K562 (cell line): ENCODE data around the gene CAMP. TPM values are rescaled to one million over a fixed set of nuclear protein-coding genes. Genes with fewer than 3 reads are reported as not detected.

Source experiments
- ATAC-seq: fragments of 200-7000 bp; cut with Tn5 transposase; 3 replicates; pipeline ENCODE4 v1.9.1; 2020; ENCODE audit warnings: moderate library complexity
- BruUV-seq: library from RNA; stranded (reverse); fragments of 400-500 nt; replicated peaks from 2 replicates; lab custom pipeline; 2021; lab: Mats Ljungman, UMichigan
- CTCF ChIA-PET: fragments of 300-600 bp; formaldehyde crosslinking; extraction: SDS; loops from one replicate; lab custom pipeline; 2021; ENCODE audit warnings: low intra/inter-chr PET ratio; lab: Yijun Ruan, JAX
- POLR2A ChIA-PET: fragments of 300-600, 350-650 bp; sonication (Branson Sonifier 250); formaldehyde crosslinking; extraction: SDS; loops from one replicate; lab custom pipeline; 2021; ENCODE audit warnings: antibody characterized with exemption, inconsistent platforms; lab: Yijun Ruan, JAX
- DNase-seq, 4 experiments: peaks; one replicate each; pipeline versions ENCODE4 v3.0.0 to v3.0.0-alpha.2; 2011 to 2018; ENCODE audit warnings: low spot score in 3 of 4, mixed read lengths in 3 of 4; ENCODE audit errors: extremely low read depth in 1 of 4
- FAIRE-seq: peaks from 2 replicates; lab custom pipeline; 2011; peaks lifted over from hg19 to GRCh38; lab: Jason Lieb, UNC
- H2AFZ ChIP-seq: 2 replicates; pipeline ENCODE4 v1.6.0; 2011; ENCODE audit warnings: low read depth, low read length, control low read depth, inconsistent platforms
- H3K27ac ChIP-seq: fragments of 200-600 bp; 3 replicates; pipeline ENCODE4 v1.8.0; 2011; ENCODE audit warnings: low read depth, mild to moderate bottlenecking, control low read depth, inconsistent platforms, low read length, moderate library complexity, mixed read lengths; ENCODE audit errors: extremely low read depth
- H3K27me3 ChIP-seq, 2 experiments: fragments of 300-600 bp in 1 of 2; 2 replicates in 1 of 2; 3 replicates in 1 of 2; pipeline versions ENCODE4 v1.6.0 to v1.8.0; 2011; ENCODE audit warnings: inconsistent platforms in 2 of 2, low read length in 2 of 2, mild to moderate bottlenecking in 1 of 2, mixed read lengths in 1 of 2, moderate library complexity in 1 of 2; ENCODE audit not compliant: control insufficient read depth in 2 of 2, insufficient read depth in 2 of 2
- H3K36me3 ChIP-seq: fragments of 300-600 bp; 3 replicates; pipeline ENCODE4 v1.8.0; 2011; ENCODE audit warnings: mild to moderate bottlenecking, low read length, inconsistent platforms; ENCODE audit not compliant: control insufficient read depth, insufficient read depth
- H3K4me1 ChIP-seq, 2 experiments: fragments of 200-600 bp in 1 of 2; replicated peaks in 1 of 2; 2 replicates in 1 of 2; 3 replicates in 1 of 2; pipeline versions ENCODE4 v1.5.1 to v1.8.0; 2011; ENCODE audit warnings: inconsistent platforms in 2 of 2, low read length in 2 of 2, mild to moderate bottlenecking in 1 of 2, mixed read lengths in 1 of 2, moderate library complexity in 1 of 2; ENCODE audit not compliant: control insufficient read depth in 2 of 2, insufficient read depth in 2 of 2
- H3K4me2 ChIP-seq: 2 replicates; pipeline ENCODE4 v1.6.1; 2011; ENCODE audit warnings: low read length, control low read depth, inconsistent platforms, mixed read lengths; ENCODE audit not compliant: insufficient read depth
- H3K4me3 ChIP-seq: fragments of 200-600 bp; sonication (generic), shearing (Covaris generic); 2 replicates; pipeline ENCODE4 v1.5.1; 2016; ENCODE audit warnings: control low read depth, inconsistent platforms
- H3K79me2 ChIP-seq: fragments of 200-600 bp; 3 replicates; pipeline ENCODE4 v1.8.0; 2011; ENCODE audit warnings: low read length, inconsistent platforms; ENCODE audit not compliant: control insufficient read depth, insufficient read depth
- H3K9ac ChIP-seq, 2 experiments: 2 replicates each; pipeline versions ENCODE4 v1.6.0 to v1.6.1; 2011; ENCODE audit warnings: low read depth in 2 of 2, low read length in 2 of 2, control low read depth in 1 of 2, inconsistent platforms in 1 of 2, mild to moderate bottlenecking in 1 of 2, mixed read lengths in 1 of 2; ENCODE audit not compliant: insufficient read depth in 1 of 2
- H3K9me1 ChIP-seq: one replicate; pipeline ENCODE4 v1.6.0; 2011; ENCODE audit warnings: inconsistent platforms, mild to moderate bottlenecking, low read length, moderate library complexity; ENCODE audit not compliant: control insufficient read depth, insufficient read depth
- H3K9me3 ChIP-seq: replicated peaks from 2 replicates; pipeline ENCODE4 v1.5.1; 2011; ENCODE audit warnings: low read depth, low read length, inconsistent platforms; ENCODE audit not compliant: control insufficient read depth, insufficient read depth
- H4K20me1 ChIP-seq: replicated peaks from 2 replicates; pipeline ENCODE4 v1.6.1; 2011; ENCODE audit warnings: low read length, inconsistent platforms, mixed read lengths; ENCODE audit not compliant: control insufficient read depth, insufficient read depth
- ATF7 ChIP-seq: fragments of 450-650 bp; IDR thresholded peaks from 2 replicates; pipeline ENCODE4 v1.7.1; 2014; ENCODE audit warnings: mild to moderate bottlenecking, moderate library complexity
- BACH1 ChIP-seq: fragments of 200-800 bp; sonication (Bioruptor generic); IDR thresholded peaks from 2 replicates; pipeline ENCODE4 v1.6.1; 2016; ENCODE audit warnings: missing genetic modification characterization, missing compliant biosample characterization
- CC2D1A ChIP-seq: fragments of 450-650 bp; IDR thresholded peaks from 2 replicates; pipeline ENCODE4 v1.6.1; 2017; ENCODE audit warnings: mild to moderate bottlenecking
- CTCF ChIP-seq, 3 experiments: IDR thresholded peaks in 2 of 3; conservative IDR thresholded peaks in 1 of 3; 2 replicates each; pipeline ENCODE4 v1.5.1; 2011 to 2012; ENCODE audit warnings: low read length in 3 of 3, mild to moderate bottlenecking in 3 of 3, control low read depth in 2 of 3, improper control_type of control experiment in 1 of 3, inconsistent platforms in 1 of 3, low read depth in 1 of 3, mixed read lengths in 1 of 3, moderate library complexity in 1 of 3; ENCODE audit not compliant: insufficient read depth in 2 of 3
- DPF2 ChIP-seq: fragments of 450-650 bp; IDR thresholded peaks from 2 replicates; pipeline ENCODE4 v1.6.1; 2016
- MAZ ChIP-seq, 2 experiments: fragments of 450-650 bp in 1 of 2; sonication (generic) in 1 of 2; formaldehyde crosslinking; IDR thresholded peaks in 1 of 2; conservative IDR thresholded peaks in 1 of 2; 2 replicates each; pipeline versions ENCODE4 v1.4.0 to v1.5.0; 2020; ENCODE audit warnings: mild to moderate bottlenecking in 1 of 2, missing genetic modification reagents in 1 of 2
- SP2 ChIP-seq: IDR thresholded peaks from 2 replicates; pipeline ENCODE4 v1.6.1; 2011; ENCODE audit warnings: mild to moderate bottlenecking, low read depth, low read length, moderate library complexity; ENCODE audit not compliant: poor library complexity, severe bottlenecking; ENCODE audit errors: extremely low read depth
- USF1 ChIP-seq: sonication (generic); formaldehyde crosslinking; IDR thresholded peaks from 2 replicates; pipeline ENCODE4 v1.9.0; 2022; ENCODE audit warnings: mild to moderate bottlenecking, missing genetic modification reagents
- VEZF1 ChIP-seq: fragments of 200-800 bp; sonication (Bioruptor generic); IDR thresholded peaks from 2 replicates; pipeline ENCODE4 v1.6.1; 2017; ENCODE audit warnings: missing genetic modification characterization, missing compliant biosample characterization
- ZNF282 ChIP-seq: sonication (generic); formaldehyde crosslinking; IDR thresholded peaks from 2 replicates; pipeline ENCODE4 v1.8.1; 2023; ENCODE audit warnings: missing genetic modification reagents
- ZNF3 ChIP-seq: fragments of 250-450 bp; sonication (Bioruptor Pico); IDR thresholded peaks from 2 replicates; pipeline ENCODE4 v1.5.0; 2021; ENCODE audit warnings: mild to moderate bottlenecking, moderate library complexity
- WGBS: fragments of 100-300 bp; shearing (Covaris generic); methylation state at CpG from one replicate; pipeline ENCODE4 v1.1.6; 2016; ENCODE audit warnings: low coverage, mixed read lengths; ENCODE audit not compliant: insufficient coverage; ENCODE audit errors: missing lambda C conversion rate; 5-methylcytosine and 5-hydroxymethylcytosine counted together
- in situ Hi-C: fragments of 300-500 bp; cut with MboI; formaldehyde crosslinking; loops from 4 replicates; pipeline ENCODE4 v1.15.0; 2018; ENCODE audit warnings: inconsistent platforms, mixed read lengths
- intact Hi-C: fragments of 100-400 bp; cut with micrococcal nuclease; formaldehyde crosslinking; loops from 2 replicates; pipeline ENCODE4 v1.14.2; 2022
- polyA plus RNA-seq, 8 experiments: library from polyadenylated mRNA; depleted of rRNA in 4 of 8; stranded (reverse) in 5 of 8; unstranded in 3 of 8; fragments of >200 nt; fragmentation: Nextera tagmentation in 2 of 8; fragmentation: Illumina TruSeq in 1 of 8; extraction: Ambion mirVana in 2 of 8; extraction: Trizol in 1 of 8; gene quantifications; 2 replicates each; pipeline versions ENCODE4 v1.2.1 to v1.2.3, GENCODE V29; 2011 to 2014; ENCODE audit warnings: inconsistent platforms in 1 of 8, missing spikeins in 1 of 8
- total RNA-seq, 7 experiments: library from RNA; depleted of rRNA in 6 of 7; stranded (reverse); fragments of >200 nt in 6 of 7; fragmentation: Illumina TruSeq in 2 of 7; extraction: Trizol in 2 of 7; gene quantifications; 2 replicates each; pipeline versions ENCODE4 v1.2.1 to v1.2.3, GENCODE V29; 2011 to 2021; ENCODE audit warnings: low replicate concordance in 1 of 7
- TF ChIP-seq, protein P1 (sequence below): sonication (generic); formaldehyde crosslinking; IDR thresholded peaks from 2 replicates; pipeline ENCODE4 v1.8.1; 2023; ENCODE audit warnings: mild to moderate bottlenecking, missing genetic modification reagents
- TF ChIP-seq, protein P2 (sequence below), 2 experiments: IDR thresholded peaks; 2 replicates each; pipeline ENCODE4 v1.6.1; 2011; ENCODE audit warnings: borderline replicate concordance in 1 of 2, control low read depth in 1 of 2, low read depth in 1 of 2, low read length in 1 of 2, mild to moderate bottlenecking in 1 of 2, mixed read lengths in 1 of 2, moderate library complexity in 1 of 2; ENCODE audit not compliant: insufficient read depth in 1 of 2, insufficient read length in 1 of 2, poor library complexity in 1 of 2, severe bottlenecking in 1 of 2; ENCODE audit errors: extremely low read depth in 1 of 2

Gene CAMP
- total and polyA plus RNA-seq, 9 of the 15 experiments (the other 6 are each of a cell fraction or from before 2014, with no cell fraction given), result 0.22 TPM; not detected in 8

DNA sequence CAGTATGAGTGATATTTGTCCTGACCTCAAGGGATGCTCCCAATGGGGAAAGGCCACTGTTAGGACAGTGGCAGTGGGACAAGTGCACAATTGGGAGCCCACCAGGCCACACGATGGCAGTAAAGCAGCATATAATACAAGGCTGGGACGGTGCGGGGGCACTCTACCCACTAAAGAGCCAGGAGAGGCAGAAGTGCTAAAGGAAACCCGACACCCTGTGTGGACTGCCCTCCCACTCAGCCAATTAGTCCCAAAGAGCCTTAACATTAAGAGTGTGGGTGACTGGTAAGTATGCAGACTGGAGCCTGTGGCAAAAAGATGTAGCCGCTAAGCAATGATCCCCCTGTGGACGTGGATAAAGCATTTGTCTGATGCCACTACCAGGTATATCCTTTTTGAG is 9.4 kb downstream of the CAMP start:
- H3K9ac ChIP-seq, result no peak overlapping the region; a peak in 1 of 4 replicates
- no peaks in the 10 kb centered on the region for H3K9me1 ChIP-seq
- no peaks in the 10 kb centered on the region for H3K27me3 ChIP-seq
- peaks cover 7 to 14% of the 10 kb centered on the region in 2 experiments; a peak in 3 of 5 replicates for H3K4me1 ChIP-seq
- intact Hi-C loops (loop anchor here (2.0 kb wide), 2 partner anchors 40 to 204 kb away; no protein-coding TSS in a partner anchor), in situ Hi-C loops (loop anchor here (10.0 kb wide), 1 partner anchor 202 kb away; the partner anchor contains the start of gene PLXNB1)
- 0 out of 2 replicates have a peak overlapping the region, but pooled peaks have one; percentile 37 for H3K4me2 ChIP-seq
- no TSS peak for BruUV-seq
- H3K79me2 ChIP-seq, result no peaks in the 10 kb centered on the region
- no peak overlapping the region for H3K27ac ChIP-seq
- H3K36me3 ChIP-seq, result no peaks in the 10 kb centered on the region
- WGBS, result 21% methylated on average over 6 of the region's 6 CpGs
- CTCF ChIA-PET, result interaction anchor here (0.7 to 1.1 kb wide), 4 partner anchors 161 to 203 kb away, joined by 3 read pairs; no protein-coding TSS in a partner anchor
- ATAC-seq (peak; percentile 99), FAIRE-seq (peak; percentile 80), DNase-seq (peak; percentile 58 to 80 (median 62))
- H3K4me3 ChIP-seq, result no peak overlapping the region
- no peaks in the 10 kb centered on the region for H4K20me1 ChIP-seq
- peaks cover 3% of the 10 kb centered on the region for H3K9me3 ChIP-seq
- POLR2A ChIA-PET, result no interaction called here
- H2AFZ ChIP-seq, result peak overlapping the region; percentile 80
- TF ChIP-seq ATF7 (0 out of 2 replicates have a peak, but pooled peaks have one; percentile 25), SP2 (peak; percentile 63), USF1 (CRISPR knock-in tag) (no peak), ZNF3 (CRISPR knock-in tag) (no peak), MAZ (CRISPR knock-in tag; conservative IDR thresholded peaks at IDR 0.05 in 1 of 2, IDR thresholded peaks at IDR 0.05 in 1 of 2) (peak in 1 of 2 experiments; percentile 84; a peak in 2 of 4 replicates), ZNF282 (no peak), CTCF (IDR thresholded peaks at IDR 0.05 in 2 of 3, conservative IDR thresholded peaks at IDR 0.05 in 1 of 3; ENCODE audit: insufficient read depth in 2 of 3, low read depth in 1 of 3, low read length in 3 of 3) (peak; percentile 70 to 73 (median 71)), BACH1 (no peak), DPF2 (0 out of 2 replicates have a peak, but pooled peaks have one; percentile 16), CC2D1A (0 out of 2 replicates have a peak, but pooled peaks have one; percentile 36), VEZF1 (peak; percentile 44; the same call in 1 of the 2 replicates)
- TF ChIP-seq, protein P1, sequence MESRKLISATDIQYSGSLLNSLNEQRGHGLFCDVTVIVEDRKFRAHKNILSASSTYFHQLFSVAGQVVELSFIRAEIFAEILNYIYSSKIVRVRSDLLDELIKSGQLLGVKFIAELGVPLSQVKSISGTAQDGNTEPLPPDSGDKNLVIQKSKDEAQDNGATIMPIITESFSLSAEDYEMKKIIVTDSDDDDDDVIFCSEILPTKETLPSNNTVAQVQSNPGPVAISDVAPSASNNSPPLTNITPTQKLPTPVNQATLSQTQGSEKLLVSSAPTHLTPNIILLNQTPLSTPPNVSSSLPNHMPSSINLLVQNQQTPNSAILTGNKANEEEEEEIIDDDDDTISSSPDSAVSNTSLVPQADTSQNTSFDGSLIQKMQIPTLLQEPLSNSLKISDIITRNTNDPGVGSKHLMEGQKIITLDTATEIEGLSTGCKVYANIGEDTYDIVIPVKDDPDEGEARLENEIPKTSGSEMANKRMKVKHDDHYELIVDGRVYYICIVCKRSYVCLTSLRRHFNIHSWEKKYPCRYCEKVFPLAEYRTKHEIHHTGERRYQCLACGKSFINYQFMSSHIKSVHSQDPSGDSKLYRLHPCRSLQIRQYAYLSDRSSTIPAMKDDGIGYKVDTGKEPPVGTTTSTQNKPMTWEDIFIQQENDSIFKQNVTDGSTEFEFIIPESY, result peak; percentile 67
- TF ChIP-seq, protein P2, sequence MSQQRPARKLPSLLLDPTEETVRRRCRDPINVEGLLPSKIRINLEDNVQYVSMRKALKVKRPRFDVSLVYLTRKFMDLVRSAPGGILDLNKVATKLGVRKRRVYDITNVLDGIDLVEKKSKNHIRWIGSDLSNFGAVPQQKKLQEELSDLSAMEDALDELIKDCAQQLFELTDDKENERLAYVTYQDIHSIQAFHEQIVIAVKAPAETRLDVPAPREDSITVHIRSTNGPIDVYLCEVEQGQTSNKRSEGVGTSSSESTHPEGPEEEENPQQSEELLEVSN (IDR thresholded peaks at IDR 0.05; ENCODE audit: borderline replicate concordance in 1 of 2, extremely low read depth in 1 of 2, insufficient read depth in 1 of 2, insufficient read length in 1 of 2, low read depth in 1 of 2, low read length in 1 of 2, poor library complexity in 1 of 2, severe bottlenecking in 1 of 2), result no peak
